ENCODE measurements around the gene GPAT3. TPM values are rescaled to one million over a fixed set of nuclear protein-coding genes. Genes with fewer than 3 reads are reported as not detected.

The GPAT3 gene
- total and polyA plus RNA-seq, 2 experiments from 2014 or later = 1.2 to 2.0 TPM

- Histone ChIP-seq H3F3A (replicated peaks; ENCODE audit: low read depth) (no peaks in the 10 kb centered on the region), H3K27me3 (ENCODE audit: insufficient read depth) (no peaks in the 10 kb centered on the region), H3K4me2 (no peak overlapping the region), H4K20me1 (replicated peaks; ENCODE audit: insufficient read depth) (no peaks in the 10 kb centered on the region), H3K4me3 (no peak overlapping the region), H3K36me3 (ENCODE audit: insufficient read depth) (no peaks in the 10 kb centered on the region), H3K79me2 (replicated peaks; ENCODE audit: insufficient read depth) (no peaks in the 10 kb centered on the region), H3K27ac (ENCODE audit: low read depth) (no peak overlapping the region), H3K9me2 (ENCODE audit: insufficient read depth) (no peaks in the 10 kb centered on the region; the same call in 1 of the 2 replicates), H2AFZ (no peak overlapping the region; the same call in 1 of the 2 replicates), H3K4me1 (ENCODE audit: insufficient read depth) (no peaks in the 10 kb centered on the region)
- Mint-ChIP-seq H3K36me3 (ENCODE audit: low read depth) (no peaks in the 10 kb centered on the region), H3K27ac (no peak overlapping the region), H3K4me1 (no peaks in the 10 kb centered on the region), H3K9me3 (no peaks in the 10 kb centered on the region), H3K27me3 (ENCODE audit: insufficient read depth, low read depth, poor library complexity) (peaks cover 2% of the 10 kb centered on the region), H3K4me3 (no peak overlapping the region)
- DNase-seq (ENCODE audit: low spot score) (peak; percentile 63), ATAC-seq (peak; percentile 95)
- 0 out of 2 replicates have a peak, but pooled peaks have one; percentile 36 for TF ChIP-seq ETS1 (IDR thresholded peaks at IDR 0.05)
- no peak for TF ChIP-seq ZNF462 (CRISPR knock-in tag; IDR thresholded peaks at IDR 0.05)
Measured at GRCh38 chr4:83599183-83599582, 63.3 kb downstream of the GPAT3 start.

- Histone ChIP-seq H3K9me2 (ENCODE audit: insufficient read depth) (no peaks in the 10 kb centered on the region), H3K36me3 (ENCODE audit: insufficient read depth) (no peaks in the 10 kb centered on the region), H3K79me2 (replicated peaks; ENCODE audit: insufficient read depth) (no peaks in the 10 kb centered on the region), H2AFZ (peak overlapping the region; percentile 63), H3K4me3 (no peak overlapping the region), H3K27ac (ENCODE audit: low read depth) (no peak overlapping the region), H3K4me1 (ENCODE audit: insufficient read depth) (peaks cover 19% of the 10 kb centered on the region), H3K27me3 (ENCODE audit: insufficient read depth) (no peaks in the 10 kb centered on the region), H3F3A (replicated peaks; ENCODE audit: low read depth) (no peaks in the 10 kb centered on the region), H3K4me2 (no peak overlapping the region), H4K20me1 (replicated peaks; ENCODE audit: insufficient read depth) (no peaks in the 10 kb centered on the region)
- ATAC-seq = no peak
- Mint-ChIP-seq H3K4me3 (no peak overlapping the region), H3K27me3 (ENCODE audit: insufficient read depth, low read depth, poor library complexity) (peaks cover 2% of the 10 kb centered on the region), H3K4me1 (peaks cover 21% of the 10 kb centered on the region; the same call in 2 of the 3 replicates), H3K9me3 (no peaks in the 10 kb centered on the region), H3K27ac (no peak overlapping the region), H3K36me3 (ENCODE audit: low read depth) (no peaks in the 10 kb centered on the region)
- no peak for DNase-seq (ENCODE audit: low spot score)
- TF ChIP-seq ZNF114 (CRISPR knock-in tag; IDR thresholded peaks at IDR 0.05) (no peak), REST (IDR thresholded peaks at IDR 0.05; ENCODE audit: unreplicated experiment) (no peak), CREB1 (CRISPR knock-in tag; IDR thresholded peaks at IDR 0.05; ENCODE audit: low read depth) (no peak), ZNF331 (CRISPR knock-in tag; IDR thresholded peaks at IDR 0.05; ENCODE audit: low read depth) (no peak), NANOG (IDR thresholded peaks at IDR 0.05; ENCODE audit: borderline replicate concordance) (no peak), EZH2 (IDR thresholded peaks at IDR 0.05; ENCODE audit: low read depth, unreplicated experiment) (no peak), STAT1 (IDR thresholded peaks at IDR 0.05; ENCODE audit: unreplicated experiment) (no peak), EZH2phosphoT487 (IDR thresholded peaks at IDR 0.05; ENCODE audit: unreplicated experiment) (no peak), POLR2AphosphoS5 (IDR thresholded peaks at IDR 0.05; ENCODE audit: low read depth) (no peak)
Measured at GRCh38 chr4:83603129-83603528, 67.2 kb downstream of the GPAT3 start.

Measured in GM23338 (cell line).